Suprapubic skin (tissue), 4 donors: ENCODE measurements around the gene STAT1. TPM values are rescaled to one million over a fixed set of nuclear protein-coding genes. Genes with fewer than 3 reads are reported as not detected.

Experiments
- DNase-seq, 2 donors: peaks; one replicate each; pipeline ENCODE4 v3.0.0-alpha.2; 2019; ENCODE audit warnings: low spot score in 2 of 2
- H3K27ac ChIP-seq: fragments of 200-600 bp; sonication (generic); one replicate; pipeline ENCODE4 v1.5.1; 2019
- H3K27me3 ChIP-seq: fragments of 200-600 bp; sonication (generic); one replicate; pipeline ENCODE4 v1.5.1; 2019
- H3K36me3 ChIP-seq: fragments of 200-600 bp; sonication (generic); one replicate; pipeline ENCODE4 v1.5.1; 2019
- H3K4me1 ChIP-seq: fragments of 200-600 bp; sonication (generic); one replicate; pipeline ENCODE4 v1.5.1; 2019
- H3K4me3 ChIP-seq: fragments of 200-600 bp; sonication (generic); one replicate; pipeline ENCODE4 v1.5.1; 2019; ENCODE audit warnings: mild to moderate bottlenecking
- H3K9me3 ChIP-seq: fragments of 200-600 bp; sonication (generic); one replicate; pipeline ENCODE4 v1.5.1; 2019
- CTCF ChIP-seq, 2 donors: fragments of 200-600 bp in 1 of 2; fragments of 450-650 bp in 1 of 2; sonication (generic) in 1 of 2; IDR thresholded peaks; one replicate each; pipeline ENCODE4 v1.5.1; 2016 to 2019; ENCODE audit warnings: antibody characterized with exemption in 2 of 2, mild to moderate bottlenecking in 1 of 2, moderate library complexity in 1 of 2
- EP300 ChIP-seq: sonication (generic); formaldehyde crosslinking; IDR thresholded peaks from one replicate; pipeline ENCODE4 v1.6.1; 2017; ENCODE audit warnings: antibody characterized with exemption
- POLR2A ChIP-seq, 2 donors: fragments of 450-650 bp; IDR thresholded peaks; one replicate each; pipeline ENCODE4 v1.6.1; 2017; ENCODE audit warnings: antibody characterized with exemption in 2 of 2, mild to moderate bottlenecking in 2 of 2, moderate library complexity in 2 of 2
- POLR2AphosphoS5 ChIP-seq, 3 donors: sonication (generic); formaldehyde crosslinking; IDR thresholded peaks; one replicate each; pipeline ENCODE4 v1.6.1; 2017; ENCODE audit warnings: antibody characterized with exemption in 3 of 3
- WGBS: methylation state at CpG from one replicate; pipeline ENCODE4 v1.1.5; 2018; 5-methylcytosine and 5-hydroxymethylcytosine counted together
- total RNA-seq, 4 donors: library from RNA; depleted of rRNA; stranded (reverse); fragments of >200 nt; gene quantifications; one replicate each; pipeline ENCODE4 v1.1.0, GENCODE V29; 2016

Gene STAT1
- total RNA-seq, 4 donors from 2014 or later = 33.5 to 60.7 (median 37.6) TPM

GRCh38 chr2:190920085-190920484, 93.9 kb downstream of the STAT1 start:
- no peaks in the 10 kb centered on the region for H3K4me1 ChIP-seq
- H3K27me3 ChIP-seq = no peaks in the 10 kb centered on the region
- WGBS = 87% methylated on average over 3 of the region's 3 CpGs
- DNase-seq = no peak
- H3K4me3 ChIP-seq = no peak overlapping the region
- no peaks in the 10 kb centered on the region for H3K9me3 ChIP-seq
- H3K27ac ChIP-seq = no peak overlapping the region
- TF ChIP-seq POLR2AphosphoS5 (IDR thresholded peaks at IDR 0.05) = no peak
- TF ChIP-seq EP300 = no peak
- TF ChIP-seq CTCF (IDR thresholded peaks at IDR 0.05) = no peak
- TF ChIP-seq POLR2A (IDR thresholded peaks at IDR 0.05) = no peak
- H3K36me3 ChIP-seq = peaks cover 38% of the 10 kb centered on the region

Other genes starting within 250 kb of the STAT1 start
- gene GLS, start 133.3 kb downstream of the STAT1 start, total RNA-seq = 100 to 1,000 TPM in 1 of 4 donors, 10 to 100 TPM in 3; 60.6 to 128 (median 75.7) TPM
- 1 to 10 TPM in 1 of 4 donors, under 1 TPM in 2, not detected in 1; 0.34 to 2.7 (median 0.81) TPM for gene STAT4, start 136.8 kb upstream of the STAT1 start, total RNA-seq
- gene MYO1B, start 231.2 kb upstream of the STAT1 start, total RNA-seq = 10 to 100 TPM; 17.2 to 31.8 (median 28.8) TPM